ENCODE measurements around the gene STPG4. TPM values are rescaled to one million over a fixed set of nuclear protein-coding genes. Genes with fewer than 3 reads are reported as not detected.
A peak's percentile ranks its signal among the peaks of the same experiment; 100 is the strongest.

Gene STPG4
- total and polyA plus RNA-seq, 7 donors, result 0.12 to 1.1 (median 0.63) TPM; not detected in 3

DNA sequence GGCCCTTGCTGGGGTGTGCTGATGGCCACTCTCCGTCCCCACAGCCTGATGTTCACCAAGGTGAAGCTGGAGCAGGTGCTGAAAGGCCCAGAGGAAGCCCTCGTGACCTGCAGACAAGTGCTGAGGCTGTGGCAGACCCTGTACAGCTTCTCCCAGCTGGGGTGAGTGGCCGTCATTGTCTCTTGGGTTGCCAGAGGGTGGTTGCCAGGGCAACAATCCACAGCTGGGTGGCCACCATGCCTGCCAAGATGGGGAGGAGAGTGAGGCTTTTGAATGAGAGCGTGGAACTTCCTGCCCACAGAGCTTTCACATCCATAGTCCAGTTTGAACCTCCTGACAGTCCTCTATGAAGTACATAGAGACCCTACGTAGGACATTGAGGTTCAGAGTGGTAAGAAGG, 108.8 kb downstream of the STPG4 start:
- Histone ChIP-seq H3K9me3 (no peaks in the 10 kb centered on the region), H3K36me3 (peaks cover 0 to 26% (median 12%) of the 10 kb centered on the region in 4 donors), H3K27me3 (no peaks in the 10 kb centered on the region), H3K27ac (peak overlapping the region in 1 of 4 donors; percentile 24), H3K4me3 (no peak overlapping the region), H3K4me1 (peaks cover 0 to 46% (median 43%) of the 10 kb centered on the region in 4 donors)
- DNase-seq, result no peak
- intact Hi-C loops (cut with DNase I), result no loop called here
- WGBS, 2 donors, result 83 to 87% methylated on average over 5 of the region's 5 CpGs
- TF ChIP-seq EP300 (IDR thresholded peaks at IDR 0.05), result no peak
- no peak for TF ChIP-seq POLR2A (IDR thresholded peaks at IDR 0.05)
- no peak for TF ChIP-seq POLR2AphosphoS5 (IDR thresholded peaks at IDR 0.05)
- TF ChIP-seq, protein P1, sequence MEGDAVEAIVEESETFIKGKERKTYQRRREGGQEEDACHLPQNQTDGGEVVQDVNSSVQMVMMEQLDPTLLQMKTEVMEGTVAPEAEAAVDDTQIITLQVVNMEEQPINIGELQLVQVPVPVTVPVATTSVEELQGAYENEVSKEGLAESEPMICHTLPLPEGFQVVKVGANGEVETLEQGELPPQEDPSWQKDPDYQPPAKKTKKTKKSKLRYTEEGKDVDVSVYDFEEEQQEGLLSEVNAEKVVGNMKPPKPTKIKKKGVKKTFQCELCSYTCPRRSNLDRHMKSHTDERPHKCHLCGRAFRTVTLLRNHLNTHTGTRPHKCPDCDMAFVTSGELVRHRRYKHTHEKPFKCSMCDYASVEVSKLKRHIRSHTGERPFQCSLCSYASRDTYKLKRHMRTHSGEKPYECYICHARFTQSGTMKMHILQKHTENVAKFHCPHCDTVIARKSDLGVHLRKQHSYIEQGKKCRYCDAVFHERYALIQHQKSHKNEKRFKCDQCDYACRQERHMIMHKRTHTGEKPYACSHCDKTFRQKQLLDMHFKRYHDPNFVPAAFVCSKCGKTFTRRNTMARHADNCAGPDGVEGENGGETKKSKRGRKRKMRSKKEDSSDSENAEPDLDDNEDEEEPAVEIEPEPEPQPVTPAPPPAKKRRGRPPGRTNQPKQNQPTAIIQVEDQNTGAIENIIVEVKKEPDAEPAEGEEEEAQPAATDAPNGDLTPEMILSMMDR (IDR thresholded peaks at IDR 0.05), result no peak

DNA sequence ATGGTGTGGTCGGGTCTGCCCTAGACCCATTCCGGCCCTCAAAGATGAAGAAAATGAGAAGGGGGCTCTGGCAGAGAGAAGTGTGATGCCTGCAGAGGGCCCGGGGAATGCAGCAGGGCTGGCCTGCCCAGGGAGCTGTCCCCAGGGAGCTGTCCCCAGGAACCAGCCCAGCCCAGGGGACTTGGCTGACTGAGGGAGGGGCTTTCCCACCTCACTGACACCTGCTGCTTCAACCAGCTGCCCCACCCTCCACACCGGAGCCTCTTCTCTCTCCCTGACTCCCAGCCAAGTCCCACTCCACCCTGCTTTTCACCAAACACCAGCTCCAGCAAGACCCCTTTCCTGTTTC, 111.2 kb downstream of the STPG4 start:
- Histone ChIP-seq H3K36me3 (peaks cover 0 to 24% (median 11%) of the 10 kb centered on the region in 4 donors), H3K4me1 (peaks cover 0 to 55% (median 55%) of the 10 kb centered on the region in 4 donors), H3K9me3 (no peaks in the 10 kb centered on the region), H3K4me3 (no peak overlapping the region), H3K27ac (peak overlapping the region; percentile 83 to 97 (median 93)), H3K27me3 (no peaks in the 10 kb centered on the region)
- intact Hi-C loops (cut with DNase I), result no loop called here
- TF ChIP-seq POLR2A (IDR thresholded peaks at IDR 0.05) (no peak), EP300 (IDR thresholded peaks at IDR 0.05) (no peak), POLR2AphosphoS5 (IDR thresholded peaks at IDR 0.05) (no peak)
- TF ChIP-seq, protein P1 (IDR thresholded peaks at IDR 0.05), result no peak
- no peak for DNase-seq
- WGBS, 2 donors, result 65 to 75% methylated on average over 4 of the region's 4 CpGs

DNA sequence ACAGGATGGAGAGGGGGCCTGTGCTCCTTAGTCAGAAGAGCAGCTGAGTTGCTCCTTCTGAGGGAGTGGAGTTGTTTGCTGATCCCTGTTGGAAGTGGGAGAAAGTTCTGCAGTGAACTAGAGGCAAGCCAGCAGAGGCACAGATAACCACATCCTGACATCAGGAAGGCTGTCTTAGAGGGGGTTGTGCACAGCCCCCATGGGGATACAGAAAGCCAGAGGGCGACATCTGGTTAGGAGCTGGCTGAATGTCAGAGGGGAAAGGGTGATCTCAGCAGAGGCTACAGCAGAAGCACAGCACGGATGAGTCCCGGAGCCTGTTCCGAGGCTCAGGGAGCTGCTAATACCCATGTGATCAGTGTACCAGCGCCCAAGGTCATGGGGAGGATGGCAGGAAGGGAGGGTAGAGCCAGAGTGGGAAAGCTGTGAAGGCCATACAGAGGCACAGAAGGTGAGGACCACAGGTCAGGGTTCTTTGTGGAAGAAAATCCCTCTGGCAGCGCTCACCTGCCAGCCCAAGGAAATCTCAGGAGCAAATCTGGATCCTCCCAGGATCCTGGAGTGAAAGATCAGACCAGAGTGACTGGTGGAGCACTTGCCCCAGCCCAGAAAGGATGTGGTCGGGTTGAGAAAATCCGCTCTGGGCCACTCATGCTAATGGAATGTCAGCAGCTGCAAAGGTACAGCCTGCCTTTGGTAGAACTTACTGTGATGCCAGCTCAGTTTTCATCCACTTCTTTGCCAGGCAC, 111.8 kb downstream of the STPG4 start:
- DNase-seq, result peak; percentile 82
- TF ChIP-seq POLR2AphosphoS5 (IDR thresholded peaks at IDR 0.05), result peak in 1 of 4 donors; percentile 4
- no peak for TF ChIP-seq EP300 (IDR thresholded peaks at IDR 0.05)
- TF ChIP-seq POLR2A (IDR thresholded peaks at IDR 0.05), result no peak
- TF ChIP-seq, protein P1 (IDR thresholded peaks at IDR 0.05), result no peak
- Histone ChIP-seq H3K27me3 (no peaks in the 10 kb centered on the region), H3K27ac (peak overlapping the region; percentile 83 to 97 (median 93)), H3K9me3 (no peaks in the 10 kb centered on the region), H3K4me1 (peaks cover 0 to 60% (median 58%) of the 10 kb centered on the region in 4 donors), H3K4me3 (no peak overlapping the region), H3K36me3 (peaks cover 0 to 24% (median 11%) of the 10 kb centered on the region in 4 donors)
- intact Hi-C loops (cut with DNase I), result no loop called here
- WGBS, 2 donors, result 78 to 80% methylated on average over 8 of the region's 8 CpGs

DNA sequence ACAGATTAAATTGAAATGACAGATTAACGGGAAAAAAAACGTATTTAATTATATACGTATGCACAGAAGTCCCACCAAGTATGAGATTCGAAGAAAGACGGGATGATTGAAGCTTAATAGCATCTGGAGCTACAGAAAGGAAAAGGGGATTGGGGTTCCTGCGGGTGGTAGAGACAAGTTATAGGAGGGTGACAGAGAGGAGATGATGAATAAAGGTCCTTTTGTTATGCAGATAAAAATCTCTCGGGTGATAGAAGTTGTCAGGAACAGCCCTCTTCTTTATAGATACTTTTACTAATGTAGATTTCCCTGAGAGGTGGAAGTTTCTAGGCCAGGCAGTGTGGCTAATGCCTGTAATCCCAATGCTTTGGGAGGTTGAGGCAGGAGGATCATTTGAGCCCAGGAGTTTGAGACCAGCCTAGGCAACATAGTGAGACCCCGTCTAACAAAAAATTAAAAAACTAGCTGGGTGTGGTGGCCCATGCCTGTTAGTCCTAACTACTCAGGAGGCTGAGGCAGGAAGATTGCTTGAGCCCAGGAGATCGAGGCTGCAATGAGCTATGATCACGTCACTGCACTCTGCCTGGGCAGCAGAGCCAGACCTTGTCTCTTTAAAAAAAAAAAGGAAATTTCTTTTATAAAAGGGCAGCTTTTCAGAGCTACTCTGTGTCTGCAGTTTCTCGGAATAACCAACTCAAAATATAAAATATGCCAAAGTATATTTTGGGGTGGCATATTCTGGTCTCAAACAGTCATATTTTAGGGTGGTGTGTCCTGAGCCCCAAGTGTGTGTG, 113.0 kb downstream of the STPG4 start:
- peak overlapping the region; percentile 83 to 97 (median 93) for H3K27ac ChIP-seq
- intact Hi-C loops (cut with DNase I), result no loop called here
- WGBS, 2 donors, result 90 to 92% methylated on average over 11 of the region's 11 CpGs
- peaks cover 0 to 71% (median 62%) of the 10 kb centered on the region in 4 donors for H3K4me1 ChIP-seq
- H3K27me3 ChIP-seq, result no peaks in the 10 kb centered on the region
- H3K9me3 ChIP-seq, result no peaks in the 10 kb centered on the region
- TF ChIP-seq POLR2A (IDR thresholded peaks at IDR 0.05) (no peak), POLR2AphosphoS5 (IDR thresholded peaks at IDR 0.05) (no peak), EP300 (IDR thresholded peaks at IDR 0.05) (no peak)
- TF ChIP-seq, protein P1 (IDR thresholded peaks at IDR 0.05), result no peak
- no peak overlapping the region for H3K4me3 ChIP-seq
- no peak for DNase-seq
- peaks cover 0 to 16% (median 6%) of the 10 kb centered on the region in 4 donors for H3K36me3 ChIP-seq

All from sigmoid colon (tissue), 7 donors.